ENCODE results near the gene FOXA1.

Gene FOXA1

DNA sequence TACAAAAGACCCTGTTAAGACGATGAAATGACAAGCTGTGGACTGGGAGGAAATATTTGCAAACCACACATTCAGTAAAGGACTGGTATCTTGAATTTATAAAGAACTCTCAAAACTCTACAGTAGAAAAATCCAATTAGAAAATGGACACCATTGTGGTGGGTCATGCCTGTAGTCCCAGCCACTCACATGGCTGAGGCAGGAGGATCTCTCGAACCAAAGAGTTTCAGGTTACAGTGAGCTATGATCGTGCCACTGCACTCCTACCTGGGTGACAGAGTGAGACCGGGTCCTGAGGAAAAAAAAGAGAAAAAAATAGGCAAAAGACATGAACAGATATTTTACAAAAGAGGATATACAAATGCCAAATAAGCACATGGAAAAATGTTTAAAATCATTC lies 42.3 kb upstream of the FOXA1 start:
- WGBS (ENCODE audit: extremely low coverage, insufficient coverage, low lambda C conversion rate), result no CpG with 5 or more reads among the region's 4 CpGs
- Histone ChIP-seq H2BK15ac (replicated peaks; ENCODE audit: low read depth) (no peak overlapping the region), H2BK5ac (ENCODE audit: low read length) (no peak overlapping the region), H3K4me1 (ENCODE audit: control insufficient read depth, low read depth, low read length) (no peaks in the 10 kb centered on the region), H3K4ac (ENCODE audit: low read depth, low read length) (no peak overlapping the region), H3K56ac (ENCODE audit: low read length) (no peak overlapping the region), H4K5ac (ENCODE audit: low read length) (no peak overlapping the region), H3K9ac (ENCODE audit: low read length) (no peak overlapping the region), H2BK120ac (ENCODE audit: low read depth, low read length) (no peak overlapping the region), H3K27ac (ENCODE audit: low read depth, low read length) (no peak overlapping the region), H3K36me3 (ENCODE audit: control insufficient read depth, insufficient read depth, low read length) (no peaks in the 10 kb centered on the region), H3K79me2 (ENCODE audit: control insufficient read depth, insufficient read depth, low read length) (no peaks in the 10 kb centered on the region), H3K4me3 (ENCODE audit: low read length) (no peak overlapping the region), H3K4me2 (ENCODE audit: low read length) (no peak overlapping the region), H2AK5ac (ENCODE audit: low read length) (no peak overlapping the region), H4K8ac (ENCODE audit: low read depth, low read length) (no peak overlapping the region), H3K23ac (ENCODE audit: low read length) (no peak overlapping the region), H3K79me1 (ENCODE audit: low read length) (no peaks in the 10 kb centered on the region), H3K27me3 (ENCODE audit: insufficient read depth, low read length, poor library complexity) (no peaks in the 10 kb centered on the region), H3K18ac (ENCODE audit: low read length) (no peak overlapping the region)
- no peak for DNase-seq

DNA sequence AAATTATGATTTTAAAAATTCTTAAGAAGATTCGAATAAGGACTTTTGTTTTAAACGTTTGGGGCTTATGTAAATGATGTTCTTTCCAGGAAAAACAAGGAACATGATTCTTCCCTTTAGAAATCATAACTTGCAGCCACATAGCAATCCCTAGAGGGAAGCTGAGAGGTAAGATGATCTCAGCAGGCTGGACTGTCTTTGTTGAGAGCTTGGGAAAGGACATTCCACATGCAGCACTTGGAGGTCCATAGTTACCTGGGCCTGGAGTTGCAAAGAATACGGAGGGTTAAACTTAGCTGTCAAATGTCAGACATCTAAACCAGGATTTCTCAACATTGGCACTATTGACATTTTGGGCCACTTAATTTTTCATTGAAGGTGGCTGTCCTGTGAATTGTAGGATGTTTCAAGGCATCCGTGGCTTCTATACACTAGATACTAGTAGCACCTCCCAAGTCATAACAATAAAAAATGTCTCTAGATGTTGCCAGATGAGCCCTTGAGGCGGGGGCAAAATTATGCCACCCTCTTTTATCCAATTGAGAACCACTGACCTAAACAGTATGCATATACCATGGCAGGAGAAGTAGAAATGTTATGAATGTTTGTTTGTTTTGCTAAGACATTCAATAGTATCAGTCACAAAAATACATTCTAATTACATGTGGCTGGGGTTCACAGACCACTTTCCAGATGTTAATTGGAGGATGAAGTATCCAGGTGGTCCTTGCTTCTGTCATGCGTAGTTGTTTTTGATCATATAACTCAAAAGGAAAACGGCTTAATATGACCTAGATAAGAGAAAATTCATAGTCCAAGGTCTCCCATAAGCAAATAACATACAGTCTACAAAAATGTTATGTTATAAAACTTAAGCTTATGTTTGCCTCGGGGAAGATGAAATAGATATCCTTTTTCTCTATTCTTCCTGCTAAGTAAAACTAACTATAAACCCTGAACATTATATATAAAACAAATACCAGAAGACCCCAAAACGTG lies 30.8 kb upstream of the FOXA1 start:
- DNase-seq, result peak; percentile 14
- no peaks in the 10 kb centered on the region for H3K79me1 ChIP-seq (ENCODE audit: low read length)
- no peak overlapping the region for H3K23ac ChIP-seq (ENCODE audit: low read length)
- H3K56ac ChIP-seq (ENCODE audit: low read length), result no peak overlapping the region
- no peak overlapping the region for H3K27ac ChIP-seq (ENCODE audit: low read depth, low read length)
- no peak overlapping the region for H3K18ac ChIP-seq (ENCODE audit: low read length)
- no peak overlapping the region for H2BK5ac ChIP-seq (ENCODE audit: low read length)
- peaks cover 4% of the 10 kb centered on the region for H3K27me3 ChIP-seq (ENCODE audit: insufficient read depth, low read length, poor library complexity)
- no peaks in the 10 kb centered on the region for H3K36me3 ChIP-seq (ENCODE audit: control insufficient read depth, insufficient read depth, low read length)
- no peak overlapping the region for H3K4me3 ChIP-seq (ENCODE audit: low read length)
- no peak overlapping the region for H3K4me2 ChIP-seq (ENCODE audit: low read length)
- no peak overlapping the region for H2BK120ac ChIP-seq (ENCODE audit: low read depth, low read length)
- H3K79me2 ChIP-seq (ENCODE audit: control insufficient read depth, insufficient read depth, low read length), result no peaks in the 10 kb centered on the region
- no peak overlapping the region for H3K4ac ChIP-seq (ENCODE audit: low read depth, low read length)
- no peak overlapping the region for H2AK5ac ChIP-seq (ENCODE audit: low read length)
- no CpG with 5 or more reads among the region's 9 CpGs for WGBS (ENCODE audit: extremely low coverage, insufficient coverage, low lambda C conversion rate)
- H4K5ac ChIP-seq (ENCODE audit: low read length), result no peak overlapping the region
- H2BK15ac ChIP-seq (replicated peaks; ENCODE audit: low read depth), result no peak overlapping the region
- H3K9ac ChIP-seq (ENCODE audit: low read length), result no peak overlapping the region
- no peaks in the 10 kb centered on the region for H3K4me1 ChIP-seq (ENCODE audit: control insufficient read depth, low read depth, low read length)
- H4K8ac ChIP-seq (ENCODE audit: low read depth, low read length), result no peak overlapping the region

DNA sequence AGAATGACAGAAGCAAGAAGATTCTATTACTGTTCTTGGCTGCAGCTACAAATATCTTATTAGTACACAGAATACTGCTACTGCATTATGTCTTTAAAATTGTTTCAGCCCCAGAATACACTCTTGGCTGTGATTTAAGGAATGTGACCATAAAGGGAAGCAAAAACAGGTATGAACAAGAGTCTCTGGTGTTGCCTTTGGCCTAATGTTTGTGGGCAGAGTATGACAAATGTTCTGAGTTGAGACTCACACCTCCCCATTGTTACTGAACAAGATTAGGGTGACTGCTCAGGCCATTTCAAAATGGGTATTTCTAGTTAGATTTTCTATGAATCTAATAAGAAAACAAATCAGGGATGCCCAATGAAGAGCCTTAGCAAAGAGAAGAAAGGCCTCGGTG lies 28.9 kb upstream of the FOXA1 start:
- Histone ChIP-seq H3K18ac (ENCODE audit: low read length) (no peak overlapping the region), H3K27me3 (ENCODE audit: insufficient read depth, low read length, poor library complexity) (peaks cover 4% of the 10 kb centered on the region), H3K4ac (ENCODE audit: low read depth, low read length) (no peak overlapping the region), H3K23ac (ENCODE audit: low read length) (no peak overlapping the region), H2BK120ac (ENCODE audit: low read depth, low read length) (no peak overlapping the region), H3K4me1 (ENCODE audit: control insufficient read depth, low read depth, low read length) (no peaks in the 10 kb centered on the region), H4K8ac (ENCODE audit: low read depth, low read length) (no peak overlapping the region), H3K79me2 (ENCODE audit: control insufficient read depth, insufficient read depth, low read length) (no peaks in the 10 kb centered on the region), H2BK5ac (ENCODE audit: low read length) (no peak overlapping the region), H3K79me1 (ENCODE audit: low read length) (no peaks in the 10 kb centered on the region), H3K4me3 (ENCODE audit: low read length) (no peak overlapping the region), H4K5ac (ENCODE audit: low read length) (no peak overlapping the region), H3K27ac (ENCODE audit: low read depth, low read length) (no peak overlapping the region), H3K9ac (ENCODE audit: low read length) (no peak overlapping the region), H3K36me3 (ENCODE audit: control insufficient read depth, insufficient read depth, low read length) (no peaks in the 10 kb centered on the region), H2BK15ac (replicated peaks; ENCODE audit: low read depth) (no peak overlapping the region), H3K4me2 (ENCODE audit: low read length) (no peak overlapping the region), H2AK5ac (ENCODE audit: low read length) (no peak overlapping the region), H3K56ac (ENCODE audit: low read length) (no peak overlapping the region)
- WGBS (ENCODE audit: extremely low coverage, insufficient coverage, low lambda C conversion rate), result no CpG with 5 or more reads among the region's 1 CpG
- no peak for DNase-seq

DNA sequence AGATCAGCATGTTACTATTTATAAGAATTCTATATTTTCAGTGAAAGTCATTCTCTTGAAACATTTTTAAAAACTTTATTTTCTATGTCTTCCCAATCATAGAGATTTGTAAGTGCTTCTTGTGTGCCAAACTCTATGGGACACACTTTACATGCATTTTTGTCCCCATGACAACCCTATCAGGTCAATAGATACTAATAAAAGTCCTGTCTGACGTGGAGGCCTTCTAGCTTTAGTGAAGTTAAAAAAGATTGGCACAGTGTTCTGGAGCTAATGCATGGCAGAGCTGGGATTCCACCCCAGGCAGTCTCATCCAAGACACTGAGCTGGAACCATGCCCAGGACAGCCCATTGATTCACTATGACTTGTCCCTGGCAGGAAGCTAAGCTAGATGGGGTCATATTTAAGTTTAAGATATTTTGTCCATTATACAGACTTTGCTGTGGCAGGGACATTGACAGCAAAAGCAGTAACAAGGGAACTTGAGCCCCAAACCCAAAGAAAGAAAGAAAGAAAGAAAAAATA lies 28.4 kb upstream of the FOXA1 start:
- Histone ChIP-seq H3K79me1 (ENCODE audit: low read length) (no peaks in the 10 kb centered on the region), H4K8ac (ENCODE audit: low read depth, low read length) (no peak overlapping the region), H2BK15ac (replicated peaks; ENCODE audit: low read depth) (no peak overlapping the region), H3K4me3 (ENCODE audit: low read length) (no peak overlapping the region), H3K36me3 (ENCODE audit: control insufficient read depth, insufficient read depth, low read length) (no peaks in the 10 kb centered on the region), H3K79me2 (ENCODE audit: control insufficient read depth, insufficient read depth, low read length) (no peaks in the 10 kb centered on the region), H3K27ac (ENCODE audit: low read depth, low read length) (no peak overlapping the region), H2BK120ac (ENCODE audit: low read depth, low read length) (no peak overlapping the region), H3K4ac (ENCODE audit: low read depth, low read length) (no peak overlapping the region), H3K4me2 (ENCODE audit: low read length) (no peak overlapping the region), H3K56ac (ENCODE audit: low read length) (no peak overlapping the region), H3K27me3 (ENCODE audit: insufficient read depth, low read length, poor library complexity) (peaks cover 4% of the 10 kb centered on the region), H4K5ac (ENCODE audit: low read length) (no peak overlapping the region), H2AK5ac (ENCODE audit: low read length) (no peak overlapping the region), H3K18ac (ENCODE audit: low read length) (no peak overlapping the region), H3K4me1 (ENCODE audit: control insufficient read depth, low read depth, low read length) (no peaks in the 10 kb centered on the region), H3K23ac (ENCODE audit: low read length) (no peak overlapping the region), H3K9ac (ENCODE audit: low read length) (no peak overlapping the region), H2BK5ac (ENCODE audit: low read length) (no peak overlapping the region)
- no peak for DNase-seq
- no CpG with 5 or more reads among the region's 1 CpG for WGBS (ENCODE audit: extremely low coverage, insufficient coverage, low lambda C conversion rate)

DNA sequence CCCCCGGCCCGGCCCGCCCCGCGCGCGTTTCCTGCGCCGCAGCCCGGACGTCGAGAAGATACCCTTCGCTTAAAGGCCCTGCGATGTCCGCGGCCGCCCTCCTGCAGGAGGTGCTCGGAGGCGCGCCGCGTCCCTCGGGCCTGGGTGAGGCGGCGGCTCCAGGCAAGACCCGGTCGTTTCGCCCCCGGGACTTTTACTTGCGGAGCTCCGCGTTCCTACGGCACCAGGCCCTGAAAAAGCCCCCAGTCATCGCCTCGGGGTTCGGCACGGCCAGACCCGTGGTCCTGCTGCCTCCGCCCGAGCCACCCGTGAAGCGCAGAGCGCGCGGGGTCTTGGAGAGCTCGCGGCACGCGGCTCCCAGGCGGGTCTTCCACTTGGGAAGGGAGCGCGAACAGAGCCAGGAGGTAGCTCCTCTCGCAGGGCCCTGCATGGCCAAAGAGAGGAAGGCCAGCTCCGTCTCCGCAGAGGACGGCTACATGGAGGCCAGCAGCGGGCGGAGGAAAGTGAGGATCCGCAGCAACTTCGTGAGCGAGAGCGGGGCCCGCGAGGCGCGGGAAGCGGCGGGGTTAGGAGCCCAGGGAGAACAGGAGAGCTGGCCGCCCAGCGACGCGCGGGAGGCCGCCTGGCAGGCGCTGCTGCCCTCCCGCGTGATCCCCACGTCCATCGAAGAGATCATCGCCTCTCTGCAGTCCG lies 27.3 kb upstream of the FOXA1 start:
- no peak overlapping the region for H2AK5ac ChIP-seq (ENCODE audit: low read length)
- no peaks in the 10 kb centered on the region for H3K79me1 ChIP-seq (ENCODE audit: low read length)
- H3K4ac ChIP-seq (ENCODE audit: low read depth, low read length), result peak overlapping the region; percentile 45
- WGBS (ENCODE audit: extremely low coverage, insufficient coverage, low lambda C conversion rate), result no CpG with 5 or more reads among the region's 81 CpGs
- peaks cover 4% of the 10 kb centered on the region for H3K27me3 ChIP-seq (ENCODE audit: insufficient read depth, low read length, poor library complexity)
- no peak overlapping the region for H3K18ac ChIP-seq (ENCODE audit: low read length)
- H4K8ac ChIP-seq (ENCODE audit: low read depth, low read length), result no peak overlapping the region
- no peaks in the 10 kb centered on the region for H3K79me2 ChIP-seq (ENCODE audit: control insufficient read depth, insufficient read depth, low read length)
- H3K4me1 ChIP-seq (ENCODE audit: control insufficient read depth, low read depth, low read length), result no peaks in the 10 kb centered on the region
- H3K36me3 ChIP-seq (ENCODE audit: control insufficient read depth, insufficient read depth, low read length), result no peaks in the 10 kb centered on the region
- H4K5ac ChIP-seq (ENCODE audit: low read length), result no peak overlapping the region
- peak; percentile 78 for DNase-seq
- H3K4me2 ChIP-seq (ENCODE audit: low read length), result peak overlapping the region; percentile 17
- no peak overlapping the region for H3K23ac ChIP-seq (ENCODE audit: low read length)
- peak overlapping the region; percentile 79 for H3K56ac ChIP-seq (ENCODE audit: low read length)
- no peak overlapping the region for H2BK120ac ChIP-seq (ENCODE audit: low read depth, low read length)
- no peak overlapping the region for H2BK15ac ChIP-seq (replicated peaks; ENCODE audit: low read depth)
- H3K4me3 ChIP-seq (ENCODE audit: low read length), result no peak overlapping the region
- peak overlapping the region; percentile 60 for H3K9ac ChIP-seq (ENCODE audit: low read length)
- no peak overlapping the region for H2BK5ac ChIP-seq (ENCODE audit: low read length)
- no peak overlapping the region for H3K27ac ChIP-seq (ENCODE audit: low read depth, low read length)
